HG03354 (cell line): Measurements from ENCODE around the gene MASTL.
"Not testable (repeated sequence)": the region's sequence is repeated elsewhere in the genome, so short reads cannot be mapped to it uniquely, and the experiment has no call there.

ENCODE experiments used
- ATAC-seq: cut with Tn5 transposase; IDR thresholded peaks from one replicate; pipeline ENCODE4 v1.9.1; 2021; ENCODE audit warnings: mild to moderate bottlenecking; ENCODE audit not compliant: unreplicated experiment, poor library complexity, severe bottlenecking

The MASTL gene

DNA sequence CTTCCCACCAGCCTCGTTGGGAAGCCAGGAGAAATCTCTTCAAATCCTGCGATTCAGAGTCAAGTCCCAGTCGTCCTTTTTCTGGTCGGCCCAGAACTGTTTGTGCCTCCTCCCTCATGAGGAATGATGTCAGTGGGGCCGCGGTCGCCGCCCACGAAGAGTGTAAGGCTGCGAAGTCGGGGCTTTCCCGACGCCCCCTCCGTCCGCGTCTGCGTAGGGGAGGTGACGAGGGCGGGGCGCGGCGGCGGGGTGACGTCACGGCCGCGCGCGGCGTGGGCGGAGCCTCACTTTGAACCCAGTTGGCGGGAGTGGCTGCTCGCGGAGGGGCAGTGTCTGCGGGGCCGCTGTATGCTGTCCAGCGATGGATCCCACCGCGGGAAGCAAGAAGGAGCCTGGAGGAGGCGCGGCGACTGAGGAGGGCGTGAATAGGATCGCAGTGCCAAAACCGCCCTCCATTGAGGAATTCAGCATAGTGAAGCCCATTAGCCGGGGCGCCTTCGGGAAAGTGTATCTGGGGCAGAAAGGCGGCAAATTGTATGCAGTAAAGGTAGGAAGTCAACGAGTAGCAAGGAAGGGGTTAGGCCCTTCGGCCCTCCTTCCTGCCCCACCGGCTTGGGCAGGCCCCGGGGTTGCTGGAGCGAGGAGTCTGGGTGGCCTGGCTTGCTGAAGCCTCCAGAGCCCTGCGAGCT lies at the start of gene MASTL:
Gene MASTL, plus strand, starts transcription at position 287 of the 689 bp plus-strand sequence. Its CDS starts 75 bp downstream, at position 362.
- peak; percentile 80 for ATAC-seq

DNA sequence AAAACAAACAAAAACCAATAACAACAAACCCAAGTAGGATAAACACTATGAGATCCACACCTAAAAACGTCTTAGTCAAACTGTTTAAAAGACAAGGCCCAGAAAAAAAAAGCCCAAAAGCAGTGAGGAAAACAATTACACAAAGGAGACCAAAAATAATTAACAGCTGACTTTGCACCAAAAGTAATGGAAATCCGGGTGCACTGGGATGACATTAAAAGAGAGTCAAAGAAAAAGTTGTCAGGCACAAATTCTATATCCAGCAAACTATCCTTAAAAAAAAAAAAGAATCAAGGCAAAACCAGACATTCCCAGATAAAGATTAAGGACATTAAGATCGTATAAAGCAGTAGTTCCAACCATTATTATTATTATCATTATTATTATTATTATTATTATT lies 47.0 kb upstream of the MASTL start:
- no peak for ATAC-seq

DNA sequence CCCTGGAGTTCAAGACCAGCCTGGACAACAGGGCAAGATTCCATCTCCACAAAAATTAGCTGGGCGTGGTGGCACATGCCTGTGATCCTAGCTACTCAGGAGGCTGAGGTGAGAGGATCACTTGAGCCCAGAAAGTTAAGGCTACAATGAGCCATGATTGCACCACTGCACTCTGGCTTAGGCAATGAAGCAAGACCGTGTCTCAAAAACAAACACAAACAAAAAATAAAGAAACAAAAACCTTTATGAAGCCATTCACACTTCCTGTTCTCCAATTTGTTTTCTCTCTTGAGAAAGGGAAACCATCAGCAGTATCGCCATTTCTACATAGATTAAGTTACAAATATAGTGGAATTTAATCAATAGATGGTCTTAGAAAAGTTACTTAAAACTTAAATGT lies 20.8 kb upstream of the MASTL start:
- ATAC-seq = no peak

DNA sequence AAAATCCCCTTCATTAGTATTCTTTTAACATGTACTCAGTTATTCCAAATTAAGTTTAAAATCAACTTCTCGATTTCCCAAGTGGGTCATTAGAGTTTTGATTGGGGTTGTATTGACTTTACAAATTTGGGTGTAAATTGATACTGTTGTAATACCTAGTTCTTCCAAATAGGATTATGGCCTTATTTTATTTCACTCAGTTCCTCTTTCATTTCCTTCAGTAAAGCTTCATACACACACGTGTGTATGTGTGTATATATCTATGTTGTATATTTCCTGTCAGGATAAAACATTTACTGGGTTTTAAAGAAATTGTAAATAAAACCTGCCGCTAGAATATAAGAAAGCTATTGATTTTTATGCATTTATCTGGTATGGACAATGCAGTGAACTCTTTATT lies 16.9 kb upstream of the MASTL start:
- no peak for ATAC-seq

DNA sequence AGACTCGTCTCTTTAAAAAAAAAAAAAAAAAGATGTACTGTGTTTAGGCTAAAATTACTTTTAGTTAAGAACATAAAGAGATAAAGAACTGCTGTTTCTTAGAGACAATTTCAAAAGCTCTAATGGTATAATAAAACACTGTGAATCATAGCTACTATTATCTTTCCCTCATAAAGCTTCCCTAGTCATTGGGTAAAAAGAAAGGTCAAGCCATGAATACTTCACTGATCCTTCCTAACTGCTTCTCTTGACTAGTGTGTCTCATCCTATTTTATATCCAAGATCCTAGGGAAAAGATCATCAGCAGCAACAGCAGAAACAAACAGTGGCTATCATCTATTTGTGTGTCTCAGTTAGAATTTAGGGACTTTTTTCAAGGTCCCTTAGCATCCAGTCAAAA lies 11.5 kb upstream of the MASTL start:
- no peak for ATAC-seq

DNA sequence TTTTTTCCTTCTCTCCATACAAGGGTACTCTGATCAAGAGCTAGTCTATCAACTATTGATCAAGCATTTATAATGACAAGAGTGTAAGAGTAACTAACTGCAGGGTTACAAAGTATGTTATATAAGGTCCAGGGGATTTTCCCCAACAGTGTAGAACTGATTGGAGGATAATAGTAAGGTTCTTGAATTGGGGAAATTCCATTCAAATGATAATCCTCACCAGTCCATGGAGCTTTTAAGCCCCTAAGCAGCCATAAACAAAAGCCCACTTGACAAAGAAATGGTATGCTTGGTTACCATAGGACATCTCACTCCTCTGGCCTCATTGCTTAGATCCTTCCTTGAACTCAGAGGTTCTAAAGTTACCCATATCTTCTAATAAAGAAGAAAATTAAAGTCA lies 9.2 kb upstream of the MASTL start:
- no peak for ATAC-seq

DNA sequence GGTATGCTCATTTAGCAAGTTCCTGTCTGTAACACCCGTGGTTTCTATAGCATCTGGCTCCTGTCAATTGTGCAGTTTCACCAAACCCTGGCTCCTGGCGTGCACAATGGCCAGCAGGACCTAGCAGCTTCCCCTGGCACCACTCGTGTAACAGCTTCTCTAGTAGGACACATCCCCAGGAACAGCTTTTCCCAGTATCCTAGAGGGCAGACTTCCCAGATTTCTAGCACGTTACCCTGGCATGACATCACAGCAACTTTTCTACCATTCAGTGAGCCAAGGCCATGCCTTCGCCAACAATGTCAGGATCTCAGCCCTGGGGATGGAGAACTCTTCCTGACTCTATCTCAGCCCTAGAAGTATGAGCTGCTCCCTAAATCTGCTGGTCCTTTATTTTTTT lies 7.5 kb upstream of the MASTL start:
- ATAC-seq = no peak

DNA sequence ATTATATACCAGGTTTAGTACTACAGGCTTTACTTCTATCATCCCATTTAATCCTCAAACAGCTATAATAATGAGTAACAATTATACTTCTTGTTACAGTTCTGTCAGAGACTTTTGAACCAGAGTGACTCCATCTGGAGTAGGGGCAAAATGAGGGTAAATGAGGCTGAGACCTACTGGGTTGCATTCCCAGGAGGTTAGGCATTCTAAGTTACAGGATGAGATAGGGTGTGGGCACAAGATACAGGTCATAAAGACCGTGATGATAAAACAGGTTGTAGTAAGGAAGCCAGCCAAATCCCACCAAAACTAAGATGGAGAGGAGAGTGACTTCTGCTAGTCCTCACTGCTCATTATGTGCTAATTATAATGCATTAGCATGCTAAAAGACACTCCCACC lies 4.9 kb upstream of the MASTL start:
- no peak for ATAC-seq

DNA sequence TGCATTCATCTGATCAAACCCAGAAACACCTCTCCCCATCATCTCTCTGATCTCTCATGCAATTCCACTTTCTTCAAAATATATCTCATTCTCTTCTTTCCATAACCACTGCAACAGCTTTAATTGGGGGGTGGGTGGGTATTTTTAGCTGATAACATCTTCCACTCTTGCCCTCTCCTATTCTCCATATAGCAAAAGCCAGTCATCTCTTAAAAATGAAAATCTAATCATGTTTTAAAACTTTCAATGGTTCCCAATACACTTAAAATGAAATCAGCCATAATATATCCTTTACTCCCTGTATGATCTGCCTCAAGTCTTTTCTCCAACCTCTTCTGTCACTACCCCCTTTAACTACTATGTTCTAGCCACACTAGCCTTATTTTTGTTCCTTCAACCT lies 2.5 kb upstream of the MASTL start:
- ATAC-seq = no peak

DNA sequence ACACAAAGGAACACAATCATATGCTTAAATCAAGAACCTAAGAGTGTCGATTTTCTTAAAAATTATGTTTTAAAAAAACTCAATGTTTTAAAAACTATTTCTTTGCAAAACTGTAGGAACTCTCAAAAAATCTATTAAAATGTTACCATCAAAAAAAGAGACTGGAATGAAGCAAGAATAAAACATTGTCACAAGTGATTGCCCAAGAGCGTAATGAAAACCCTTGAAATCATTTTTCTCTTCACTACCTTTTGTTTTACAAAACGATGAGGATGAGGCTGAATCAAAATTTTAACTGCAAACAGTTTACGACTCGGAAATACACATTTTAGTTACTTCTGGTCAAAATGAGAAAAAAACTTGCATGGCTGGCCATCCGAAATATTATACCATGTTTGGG lies 1.8 kb upstream of the MASTL start:
- ATAC-seq = no peak

DNA sequence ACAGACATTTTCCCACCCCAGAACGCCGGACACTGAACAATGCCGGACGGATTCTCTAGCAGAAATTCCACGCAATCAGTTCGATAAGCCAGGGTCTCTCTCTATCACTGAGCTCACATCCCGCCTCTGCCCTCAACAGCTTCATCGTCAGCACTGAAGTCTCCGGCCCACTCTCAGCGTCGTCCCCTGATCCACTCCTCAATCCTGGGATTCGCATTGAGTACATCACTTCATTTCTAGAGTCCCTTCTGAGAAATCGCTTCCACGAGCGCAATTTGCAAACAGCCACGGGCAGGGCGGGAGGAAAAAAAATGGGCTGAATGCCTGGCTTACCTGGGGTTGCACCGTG lies 1.3 kb upstream of the MASTL start:
- ATAC-seq = peak; percentile 6

DNA sequence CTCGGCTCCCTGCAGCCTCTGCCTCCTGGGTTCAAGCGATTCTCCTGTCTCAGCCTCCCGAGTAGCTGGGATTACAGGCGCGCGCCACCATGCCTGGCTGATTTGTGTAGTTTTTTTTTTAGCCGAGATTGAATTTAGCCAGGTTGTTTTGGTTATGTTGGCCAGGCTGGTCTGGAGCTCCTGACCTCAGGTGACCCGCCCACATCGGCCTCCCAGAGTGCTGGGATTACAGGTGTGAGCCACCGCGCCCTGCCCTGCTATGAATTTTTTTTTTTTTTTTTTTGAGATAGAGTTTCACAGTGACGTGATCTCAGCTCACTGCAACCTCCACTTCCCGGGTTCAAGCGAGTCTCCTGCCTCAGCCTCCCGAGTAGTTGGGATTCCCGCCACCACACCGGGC lies 1.4 kb downstream of the MASTL start:
- ATAC-seq = not testable (repeated sequence)

DNA sequence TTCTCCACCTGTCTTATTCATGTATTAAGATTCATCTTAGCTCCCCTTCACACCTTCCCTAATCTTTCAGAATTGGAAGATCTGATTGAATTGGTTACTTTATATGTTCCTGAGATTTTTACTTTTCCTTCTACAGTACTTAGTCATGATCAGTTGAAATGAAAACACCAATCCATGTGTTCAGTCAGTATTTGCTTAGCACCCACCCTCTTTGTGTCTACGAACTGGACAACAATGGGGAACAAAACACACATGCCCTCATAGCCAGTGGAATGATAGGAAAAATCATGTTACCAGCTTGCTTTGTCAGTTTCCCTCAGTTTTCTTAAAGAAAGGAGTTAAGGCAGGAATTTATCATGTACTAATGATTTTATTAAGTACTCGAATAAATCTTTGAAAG lies 2.0 kb downstream of the MASTL start:
- ATAC-seq = no peak

DNA sequence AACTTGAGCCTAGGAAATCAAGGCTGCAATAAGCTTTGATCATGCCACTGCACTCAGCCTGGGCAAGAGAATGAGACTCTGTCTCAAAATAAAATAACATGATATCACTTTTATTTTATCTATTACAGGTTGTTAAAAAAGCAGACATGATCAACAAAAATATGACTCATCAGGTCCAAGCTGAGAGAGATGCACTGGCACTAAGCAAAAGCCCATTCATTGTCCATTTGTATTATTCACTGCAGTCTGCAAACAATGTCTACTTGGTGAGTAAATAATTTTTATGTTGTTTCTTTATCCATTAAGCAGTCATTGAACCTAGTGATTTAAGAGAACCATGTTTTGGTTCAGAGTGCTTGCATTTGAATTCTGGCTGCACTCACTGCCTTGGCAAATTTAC lies 3.3 kb downstream of the MASTL start:
- no peak for ATAC-seq

DNA sequence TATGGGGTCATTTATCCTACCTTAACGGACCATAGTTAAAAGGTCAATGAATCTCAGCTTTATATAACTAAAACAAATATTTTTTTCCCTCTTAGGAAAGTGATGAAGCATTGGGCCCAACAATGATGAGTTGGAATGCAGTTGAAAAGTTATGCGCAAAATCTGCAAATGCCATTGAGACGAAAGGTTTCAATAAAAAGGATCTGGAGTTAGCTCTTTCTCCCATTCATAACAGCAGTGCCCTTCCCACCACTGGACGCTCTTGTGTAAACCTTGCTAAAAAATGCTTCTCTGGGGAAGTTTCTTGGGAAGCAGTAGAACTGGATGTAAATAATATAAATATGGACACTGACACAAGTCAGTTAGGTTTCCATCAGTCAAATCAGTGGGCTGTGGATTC lies 14.7 kb downstream of the MASTL start:
- no peak for ATAC-seq

DNA sequence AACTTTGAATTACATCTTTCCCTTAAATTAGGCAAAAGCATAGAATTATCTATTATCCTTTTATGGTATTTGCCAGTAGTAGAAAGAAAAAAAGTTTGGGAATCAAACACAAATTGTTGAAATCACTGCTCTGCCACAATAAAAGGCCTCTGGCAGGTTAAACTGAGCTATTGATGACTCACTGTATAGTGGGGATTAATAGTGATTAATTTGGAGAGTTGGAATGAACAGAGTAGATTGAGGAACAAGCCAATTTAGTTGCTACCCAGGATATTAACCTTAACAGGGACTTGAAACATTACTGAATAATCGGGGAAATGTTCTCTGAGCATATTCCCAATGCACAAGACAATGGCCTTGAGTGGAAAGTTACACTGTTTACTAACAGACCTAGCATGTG lies 33.1 kb downstream of the MASTL start:
- no peak for ATAC-seq

DNA sequence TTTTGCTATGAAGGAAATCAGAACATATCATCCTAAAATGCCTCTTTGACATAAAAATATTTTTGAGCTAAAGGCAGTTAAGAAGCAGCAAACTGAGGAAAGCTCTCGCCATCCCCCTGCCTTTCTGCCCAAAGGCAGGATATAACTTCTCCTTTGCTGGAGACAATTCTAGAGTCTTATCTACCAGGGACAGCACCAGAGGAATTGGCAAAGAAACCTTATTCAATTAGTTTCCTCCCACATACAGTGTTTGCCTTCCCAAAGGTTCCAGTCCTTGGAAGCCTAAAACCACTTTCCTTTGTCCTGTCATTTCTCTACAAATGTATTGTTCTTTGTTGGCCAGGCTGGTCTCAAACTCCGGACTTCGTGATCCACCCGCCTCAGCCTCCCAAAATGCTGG lies 33.7 kb downstream of the MASTL start:
- no peak for ATAC-seq

DNA sequence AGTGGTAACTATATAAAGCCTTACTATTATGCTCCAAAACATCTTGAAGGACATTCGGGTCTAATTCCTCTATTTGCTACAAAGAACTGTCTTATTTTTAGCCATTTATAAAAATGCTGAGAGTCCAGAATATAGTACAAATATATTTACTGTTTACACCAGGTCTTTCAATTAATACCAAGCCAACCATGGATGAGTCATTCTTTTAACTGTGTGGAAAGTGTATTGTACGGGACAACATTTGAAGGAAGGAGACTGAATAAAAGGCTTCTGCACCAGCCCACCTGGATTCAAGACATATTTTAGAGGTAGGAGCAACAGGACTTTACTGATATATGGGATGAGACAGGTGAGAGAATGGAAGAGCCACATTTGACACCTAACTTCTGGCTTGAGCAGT lies 35.4 kb downstream of the MASTL start:
- no peak for ATAC-seq

DNA sequence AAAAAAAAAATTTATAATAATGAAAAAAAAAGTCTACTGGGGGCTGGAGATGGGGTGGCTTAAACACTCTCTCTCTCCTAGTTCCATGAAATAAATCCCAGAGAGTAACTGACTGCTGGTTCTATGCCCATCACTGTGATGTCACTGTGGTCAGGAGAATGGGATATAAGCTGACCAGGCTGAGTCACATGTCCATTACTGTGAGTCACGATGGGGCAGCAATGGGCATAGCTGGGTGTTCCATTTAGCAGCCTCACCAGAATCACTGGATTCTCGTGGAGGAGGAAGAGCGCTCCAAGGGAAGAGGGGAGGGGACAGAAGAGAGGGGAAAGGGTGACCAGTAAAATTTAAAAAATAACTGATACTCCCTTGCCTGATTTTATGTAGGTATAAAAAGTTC lies 37.1 kb downstream of the MASTL start:
- ATAC-seq = no peak

DNA sequence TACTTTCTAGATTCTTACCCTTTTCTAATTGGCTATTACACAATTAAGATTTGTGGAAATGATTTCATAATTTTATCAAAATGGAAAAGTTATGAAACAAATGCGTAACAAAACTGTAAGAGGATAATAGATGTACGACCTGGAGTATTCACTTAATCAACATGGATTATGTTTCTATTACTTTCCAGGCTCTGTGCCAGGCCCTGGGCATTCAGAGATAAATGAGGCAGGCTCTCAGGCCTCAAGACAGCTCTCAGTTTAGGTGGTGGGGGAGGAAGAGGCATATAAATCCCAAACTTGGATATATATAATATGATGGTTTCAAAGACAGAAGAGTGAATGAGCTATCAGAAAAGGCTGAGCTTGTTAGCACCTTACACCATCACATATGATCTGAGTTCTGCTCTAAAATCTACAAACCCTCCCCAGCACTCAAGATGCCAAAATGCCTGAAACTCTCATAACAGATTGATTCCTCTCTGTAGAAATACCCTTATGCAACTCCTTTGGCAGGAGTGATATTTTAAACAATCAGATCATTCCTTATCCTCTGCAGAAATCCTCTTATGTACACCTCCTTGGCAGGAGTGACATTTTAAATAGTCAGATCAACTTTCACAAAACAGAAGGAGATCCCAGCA lies 42.9 kb downstream of the MASTL start:
- ATAC-seq = no peak

DNA sequence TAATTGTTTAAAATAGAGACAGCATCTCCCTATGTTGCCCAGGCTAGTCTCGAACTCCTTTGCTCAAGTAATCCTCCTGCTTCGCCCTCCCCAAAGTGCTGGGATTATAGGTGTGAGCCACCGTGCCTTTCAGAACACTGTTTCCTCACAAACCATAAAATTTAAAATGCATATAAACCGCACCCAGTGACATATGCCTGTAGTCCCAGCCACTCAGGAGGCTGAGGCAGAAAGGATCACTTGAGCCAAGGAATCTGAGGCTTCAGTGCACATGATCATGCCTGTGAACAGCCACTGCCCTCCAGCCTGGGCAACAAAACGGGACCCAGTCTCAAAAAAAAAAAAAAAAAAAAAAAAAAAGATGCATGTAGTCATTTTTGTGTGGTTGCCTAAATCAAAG lies 48.7 kb downstream of the MASTL start:
- ATAC-seq = no peak

DNA sequence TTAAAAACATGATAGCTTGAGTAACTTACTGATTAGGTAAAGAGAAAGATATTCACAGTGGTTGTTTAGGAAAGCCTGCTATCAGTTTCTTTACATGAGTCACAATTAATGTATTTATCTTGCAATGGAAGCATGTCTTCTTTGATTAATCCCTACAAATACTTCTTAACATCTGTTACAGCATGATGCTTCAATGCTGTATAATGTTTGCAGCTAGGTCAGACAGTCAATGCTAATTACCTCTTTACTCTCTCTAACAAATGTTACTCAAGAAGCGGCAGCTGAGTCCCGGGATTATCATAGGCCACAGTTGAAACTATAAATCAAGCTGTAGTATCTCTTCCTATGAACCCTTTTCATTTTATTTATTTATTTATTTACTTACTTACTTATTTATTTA lies 52.2 kb downstream of the MASTL start:
- ATAC-seq = no peak
